ENCODE data around the gene RNF182. TPM values are rescaled to one million over a fixed set of nuclear protein-coding genes. Genes with fewer than 3 reads are reported as not detected.

RNF182 gene
- total RNA-seq, 1 donor from 2014 or later: 8.3 TPM

- Histone ChIP-seq H3K4me2 (ENCODE audit: low read length) (no peak overlapping the region), H3K9me3 (ENCODE audit: insufficient read depth, low read depth, low read length) (peaks cover 6% of the 10 kb centered on the region), H3K9ac (ENCODE audit: low read length) (no peak overlapping the region), H3K36me3 (ENCODE audit: insufficient read depth, low read length) (no peaks in the 10 kb centered on the region), H2AFZ (ENCODE audit: low read depth, low read length) (no peak overlapping the region), H3K27ac (ENCODE audit: low read depth, low read length) (no peak overlapping the region), H4K20me1 (ENCODE audit: insufficient read depth, low read length) (no peaks in the 10 kb centered on the region), H3K4me1 (ENCODE audit: insufficient read depth, low read length) (no peaks in the 10 kb centered on the region), H3K79me2 (ENCODE audit: insufficient read depth, low read length) (no peaks in the 10 kb centered on the region), H3K4me3 (ENCODE audit: insufficient read depth, low read depth, low read length) (no peak overlapping the region), H3K27me3 (ENCODE audit: insufficient read depth, low read length) (no peaks in the 10 kb centered on the region)
- H3K36me3 Mint-ChIP-seq (ENCODE audit: low read depth, unreplicated experiment): no peaks in the 10 kb centered on the region
- H3K4me1 Mint-ChIP-seq (ENCODE audit: low read depth, unreplicated experiment): peaks cover 5% of the 10 kb centered on the region
- H3K27ac Mint-ChIP-seq (ENCODE audit: unreplicated experiment): no peak overlapping the region
- peaks cover 11% of the 10 kb centered on the region for H3K27me3 Mint-ChIP-seq (ENCODE audit: low read depth, unreplicated experiment)
- H3K9me3 Mint-ChIP-seq (ENCODE audit: unreplicated experiment): peaks cover 5% of the 10 kb centered on the region
- no peak overlapping the region for H3K4me3 Mint-ChIP-seq (ENCODE audit: unreplicated experiment)
- FAIRE-seq (no peak), DNase-seq (ENCODE audit: low read depth) (no peak)
- TF ChIP-seq EZH2 (IDR thresholded peaks at IDR 0.05; ENCODE audit: insufficient read depth, low read length) (no peak), CTCF (IDR thresholded peaks at IDR 0.05; ENCODE audit: insufficient read depth, low read depth, low read length) (no peak)
These were observed 91.7 kb downstream of the RNF182 start for GRCh38 chr6:14016432-14016831.

- H3K79me2 ChIP-seq (ENCODE audit: insufficient read depth, low read length): no peaks in the 10 kb centered on the region
- H3K4me2 ChIP-seq (ENCODE audit: low read length): no peak overlapping the region
- Mint-ChIP-seq H3K27me3 (ENCODE audit: low read depth, unreplicated experiment) (peaks cover 11% of the 10 kb centered on the region), H3K9me3 (ENCODE audit: unreplicated experiment) (peaks cover 5% of the 10 kb centered on the region), H3K4me3 (ENCODE audit: unreplicated experiment) (no peak overlapping the region), H3K4me1 (ENCODE audit: low read depth, unreplicated experiment) (peaks cover 5% of the 10 kb centered on the region), H3K36me3 (ENCODE audit: low read depth, unreplicated experiment) (no peaks in the 10 kb centered on the region), H3K27ac (ENCODE audit: unreplicated experiment) (no peak overlapping the region)
- TF ChIP-seq EZH2 (IDR thresholded peaks at IDR 0.05; ENCODE audit: insufficient read depth, low read length) (no peak), CTCF (IDR thresholded peaks at IDR 0.05; ENCODE audit: insufficient read depth, low read depth, low read length) (no peak)
- H3K36me3 ChIP-seq (ENCODE audit: insufficient read depth, low read length): no peaks in the 10 kb centered on the region
- no peak overlapping the region for H3K9ac ChIP-seq (ENCODE audit: low read length)
- H3K4me1 ChIP-seq (ENCODE audit: insufficient read depth, low read length): no peaks in the 10 kb centered on the region
- H4K20me1 ChIP-seq (ENCODE audit: insufficient read depth, low read length): no peaks in the 10 kb centered on the region
- FAIRE-seq: no peak
- no peaks in the 10 kb centered on the region for H3K27me3 ChIP-seq (ENCODE audit: insufficient read depth, low read length)
- H3K4me3 ChIP-seq (ENCODE audit: insufficient read depth, low read depth, low read length): no peak overlapping the region
- no peak overlapping the region for H3K27ac ChIP-seq (ENCODE audit: low read depth, low read length)
- no peak overlapping the region for H2AFZ ChIP-seq (ENCODE audit: low read depth, low read length)
- peaks cover 6% of the 10 kb centered on the region for H3K9me3 ChIP-seq (ENCODE audit: insufficient read depth, low read depth, low read length)
- no peak for DNase-seq (ENCODE audit: low read depth)
These were observed 92.3 kb downstream of the RNF182 start for GRCh38 chr6:14016935-14017625.
